PC-9 (cell line): ENCODE data around the gene NME7.

ENCODE experiments used
- EZH2 ChIP-seq: fragments of 200-600 bp; sonication (generic); IDR thresholded peaks from 2 replicates; pipeline ENCODE4 v1.8.0; 2017; ENCODE audit warnings: antibody characterized with exemption, low read depth
- TF ChIP-seq, protein P1 (sequence below): fragments of 200-600 bp; sonication (generic); conservative IDR thresholded peaks from 2 replicates; pipeline ENCODE4 v1.6.1; 2017; ENCODE audit warnings: mixed run types, antibody characterized with exemption, mild to moderate bottlenecking, moderate library complexity

DNA sequence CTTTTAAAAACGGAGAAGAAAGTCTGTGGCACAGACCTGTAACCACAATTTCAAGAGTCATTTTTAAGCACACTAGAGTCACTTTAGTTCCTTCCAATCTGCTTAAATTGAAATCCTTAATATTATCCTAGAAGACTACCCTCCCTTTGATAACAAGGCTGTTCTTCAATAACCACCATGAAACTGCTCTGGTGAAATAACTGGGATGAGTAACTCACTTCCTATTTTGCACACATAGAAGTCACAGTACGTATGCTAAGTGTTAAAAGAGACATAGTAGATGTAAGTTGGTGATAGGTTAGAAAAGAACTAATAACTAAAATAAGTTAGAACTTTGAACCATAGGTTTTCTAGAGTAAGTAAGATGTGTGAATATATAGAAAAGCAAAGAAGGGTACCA lies 107.8 kb downstream of the NME7 start:
- TF ChIP-seq EZH2, result no peak
- TF ChIP-seq, protein P1, sequence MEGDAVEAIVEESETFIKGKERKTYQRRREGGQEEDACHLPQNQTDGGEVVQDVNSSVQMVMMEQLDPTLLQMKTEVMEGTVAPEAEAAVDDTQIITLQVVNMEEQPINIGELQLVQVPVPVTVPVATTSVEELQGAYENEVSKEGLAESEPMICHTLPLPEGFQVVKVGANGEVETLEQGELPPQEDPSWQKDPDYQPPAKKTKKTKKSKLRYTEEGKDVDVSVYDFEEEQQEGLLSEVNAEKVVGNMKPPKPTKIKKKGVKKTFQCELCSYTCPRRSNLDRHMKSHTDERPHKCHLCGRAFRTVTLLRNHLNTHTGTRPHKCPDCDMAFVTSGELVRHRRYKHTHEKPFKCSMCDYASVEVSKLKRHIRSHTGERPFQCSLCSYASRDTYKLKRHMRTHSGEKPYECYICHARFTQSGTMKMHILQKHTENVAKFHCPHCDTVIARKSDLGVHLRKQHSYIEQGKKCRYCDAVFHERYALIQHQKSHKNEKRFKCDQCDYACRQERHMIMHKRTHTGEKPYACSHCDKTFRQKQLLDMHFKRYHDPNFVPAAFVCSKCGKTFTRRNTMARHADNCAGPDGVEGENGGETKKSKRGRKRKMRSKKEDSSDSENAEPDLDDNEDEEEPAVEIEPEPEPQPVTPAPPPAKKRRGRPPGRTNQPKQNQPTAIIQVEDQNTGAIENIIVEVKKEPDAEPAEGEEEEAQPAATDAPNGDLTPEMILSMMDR, result no peak
